Left ventricle myocardium inferior (tissue), 1 donor: ENCODE data around the gene FTCD. TPM values are rescaled to one million over a fixed set of nuclear protein-coding genes. Genes with fewer than 3 reads are reported as not detected.

Source experiments
- DNase-seq: peaks from one replicate; pipeline ENCODE4 v3.0.0-alpha.2; 2020
- H3K27ac ChIP-seq: fragments of 200-600 bp; replicated peaks from 2 replicates; pipeline ENCODE4 v1.8.0; 2021
- H3K27me3 ChIP-seq: fragments of 200-600 bp; 2 replicates; pipeline ENCODE4 v1.8.0; 2021; ENCODE audit warnings: low read depth
- H3K36me3 ChIP-seq: fragments of 200-600 bp; 2 replicates; pipeline ENCODE4 v1.8.0; 2021
- H3K4me1 ChIP-seq: fragments of 200-600 bp; 2 replicates; pipeline ENCODE4 v1.8.0; 2021
- H3K4me3 ChIP-seq: fragments of 200-600 bp; 2 replicates; pipeline ENCODE4 v1.8.0; 2021; ENCODE audit warnings: mild to moderate bottlenecking, moderate library complexity
- H3K9me3 ChIP-seq: fragments of 200-600 bp; replicated peaks from 2 replicates; pipeline ENCODE4 v1.8.0; 2021
- intact Hi-C: fragments of 100-400 bp; cut with micrococcal nuclease; formaldehyde crosslinking; loops from one replicate; pipeline ENCODE4 v1.11.0; 2022
- total RNA-seq: library from RNA; stranded (reverse); fragmentation: NEBNext Ultra II Directional; extraction: Animal tissue kit (Norgen Biotek cat#: 25700); gene quantifications from one replicate; pipeline ENCODE4 v1.2.1, GENCODE V29; 2021
- TF ChIP-seq, protein P1 (sequence below): fragments of 200-600 bp; IDR thresholded peaks from 2 replicates; pipeline ENCODE4 v1.8.0; 2021; ENCODE audit warnings: antibody characterized with exemption, mild to moderate bottlenecking, borderline replicate concordance
- donor health status: DM: no; HTN: yes; CAD: no; lungs with severe emphysema.

Gene FTCD
- total RNA-seq, 1 donor from 2014 or later: 2.2 TPM

DNA sequence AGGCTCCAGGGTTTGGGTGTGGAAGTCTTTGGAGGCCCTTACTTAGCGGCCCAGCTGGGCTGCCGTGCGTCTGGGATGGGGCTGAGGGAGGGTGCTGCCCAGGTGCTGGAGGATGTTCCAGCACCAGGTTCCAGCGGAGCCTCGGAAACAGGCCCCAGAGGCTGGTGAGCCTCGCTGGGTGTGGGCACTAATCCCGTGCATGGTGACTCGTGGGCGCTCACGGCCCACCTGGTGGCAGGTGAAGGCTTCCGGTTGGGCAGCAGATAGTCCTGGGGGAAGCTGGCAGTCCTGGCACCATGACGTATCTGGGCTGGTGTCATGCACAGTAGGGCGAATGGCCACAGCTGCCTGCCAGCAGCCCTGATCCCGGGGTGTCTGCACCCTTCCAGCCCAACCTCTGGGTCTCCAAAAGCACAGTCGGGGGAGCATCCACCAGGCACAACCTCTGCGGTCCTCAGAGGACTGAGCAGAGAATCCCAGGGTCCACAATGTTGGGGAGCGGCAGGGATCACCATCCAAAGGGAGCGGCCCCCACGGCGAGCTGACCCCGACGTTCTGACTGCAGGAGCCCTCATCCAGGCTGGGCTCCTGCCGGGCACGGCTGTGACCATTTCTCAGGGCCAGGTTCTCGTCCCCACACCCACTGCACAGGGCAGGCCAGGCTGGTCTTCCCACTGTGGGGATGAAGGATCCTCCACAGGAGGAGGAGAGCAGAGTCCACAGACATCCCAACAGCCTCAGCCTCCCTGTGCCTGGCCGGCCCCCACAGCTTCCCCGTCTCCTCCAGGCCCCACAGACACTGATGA is 25.3 kb downstream of the FTCD start:
- Histone ChIP-seq H3K36me3 (peaks cover 24% of the 10 kb centered on the region), H3K4me3 (no peak overlapping the region), H3K27me3 (no peaks in the 10 kb centered on the region), H3K27ac (peak overlapping the region; percentile 90), H3K9me3 (no peaks in the 10 kb centered on the region), H3K4me1 (peaks cover 22% of the 10 kb centered on the region)
- peak; percentile 14 for DNase-seq
- intact Hi-C loops: no loop called here
- TF ChIP-seq, protein P1, sequence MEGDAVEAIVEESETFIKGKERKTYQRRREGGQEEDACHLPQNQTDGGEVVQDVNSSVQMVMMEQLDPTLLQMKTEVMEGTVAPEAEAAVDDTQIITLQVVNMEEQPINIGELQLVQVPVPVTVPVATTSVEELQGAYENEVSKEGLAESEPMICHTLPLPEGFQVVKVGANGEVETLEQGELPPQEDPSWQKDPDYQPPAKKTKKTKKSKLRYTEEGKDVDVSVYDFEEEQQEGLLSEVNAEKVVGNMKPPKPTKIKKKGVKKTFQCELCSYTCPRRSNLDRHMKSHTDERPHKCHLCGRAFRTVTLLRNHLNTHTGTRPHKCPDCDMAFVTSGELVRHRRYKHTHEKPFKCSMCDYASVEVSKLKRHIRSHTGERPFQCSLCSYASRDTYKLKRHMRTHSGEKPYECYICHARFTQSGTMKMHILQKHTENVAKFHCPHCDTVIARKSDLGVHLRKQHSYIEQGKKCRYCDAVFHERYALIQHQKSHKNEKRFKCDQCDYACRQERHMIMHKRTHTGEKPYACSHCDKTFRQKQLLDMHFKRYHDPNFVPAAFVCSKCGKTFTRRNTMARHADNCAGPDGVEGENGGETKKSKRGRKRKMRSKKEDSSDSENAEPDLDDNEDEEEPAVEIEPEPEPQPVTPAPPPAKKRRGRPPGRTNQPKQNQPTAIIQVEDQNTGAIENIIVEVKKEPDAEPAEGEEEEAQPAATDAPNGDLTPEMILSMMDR: no peak

DNA sequence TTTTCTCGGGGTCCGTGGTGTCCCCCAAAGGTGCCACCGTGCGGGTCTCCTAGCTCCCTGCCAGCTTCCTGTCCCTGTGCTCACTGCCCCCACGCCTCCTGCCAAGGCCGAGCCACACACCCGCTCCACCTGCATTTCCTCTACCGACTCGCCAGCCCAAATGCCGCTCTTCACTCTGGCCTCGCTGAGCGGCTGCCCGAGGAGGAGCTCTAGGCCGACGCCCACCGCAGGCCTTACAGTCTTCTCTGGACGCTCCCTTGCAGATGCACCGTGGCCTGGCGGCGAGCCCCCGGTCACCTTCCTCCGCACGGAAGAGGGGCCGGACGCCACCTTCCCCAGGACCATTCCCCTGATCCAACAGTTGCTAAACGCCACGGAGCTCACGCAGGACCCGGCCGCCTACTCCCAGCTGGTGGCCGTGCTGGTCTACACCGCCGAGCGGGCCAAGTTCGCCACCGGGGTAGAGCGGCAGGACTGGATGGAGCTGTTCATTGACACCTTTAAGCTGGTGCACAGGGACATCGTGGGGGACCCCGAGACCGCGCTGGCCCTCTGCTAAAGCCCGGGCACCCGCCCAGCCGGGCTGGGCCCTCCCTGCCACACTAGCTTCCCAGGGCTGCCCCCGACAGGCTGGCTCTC is 26.3 kb downstream of the FTCD start:
- intact Hi-C loops: no loop called here
- Histone ChIP-seq H3K27me3 (no peaks in the 10 kb centered on the region), H3K36me3 (peaks cover 34% of the 10 kb centered on the region), H3K27ac (peak overlapping the region; percentile 90), H3K9me3 (no peaks in the 10 kb centered on the region), H3K4me1 (peaks cover 22% of the 10 kb centered on the region), H3K4me3 (peak overlapping the region; percentile 41)
- DNase-seq: peak; percentile 25
- TF ChIP-seq, protein P1: no peak

DNA sequence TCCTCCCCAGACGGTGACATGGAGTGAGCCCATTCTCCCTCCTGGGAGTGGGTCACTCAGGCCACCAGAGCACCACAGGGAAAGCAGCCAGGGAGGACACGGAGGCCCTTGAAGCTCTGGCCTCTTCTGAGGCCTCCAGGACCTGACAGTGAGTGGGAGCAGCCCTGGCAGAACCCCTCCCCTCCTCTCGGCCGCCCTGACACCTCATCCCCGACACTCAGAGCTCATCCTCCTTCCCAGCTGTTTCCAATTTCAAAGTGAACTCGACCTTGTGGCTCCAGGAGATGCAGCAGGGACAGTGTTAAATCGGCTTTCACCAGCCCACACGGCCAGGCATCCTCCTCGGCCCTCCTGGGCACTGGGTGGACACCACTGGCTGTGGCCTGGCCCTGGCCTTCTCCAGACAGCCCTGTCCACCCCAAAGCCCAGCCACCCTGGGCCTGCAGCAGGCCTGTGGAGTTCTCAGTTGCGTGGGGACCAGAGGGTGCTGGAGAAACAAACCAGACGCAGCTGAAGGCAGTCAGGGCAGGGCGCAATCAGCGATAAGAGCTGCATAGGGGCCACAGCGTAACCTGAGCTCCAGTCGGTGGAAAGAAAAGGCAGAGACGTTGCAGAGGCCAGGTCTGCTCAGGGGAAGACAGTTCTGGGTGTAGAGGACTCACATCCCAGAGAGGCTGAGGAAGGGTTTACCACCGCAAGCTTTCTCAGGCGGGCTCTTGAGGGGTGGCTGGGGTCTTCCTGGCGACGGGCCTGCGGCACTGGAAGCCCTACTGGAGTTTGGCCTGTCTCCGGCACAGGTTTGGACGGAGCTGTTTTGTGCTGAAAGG is 27.1 kb downstream of the FTCD start:
- TF ChIP-seq, protein P1: no peak
- Histone ChIP-seq H3K27me3 (no peaks in the 10 kb centered on the region), H3K36me3 (peaks cover 34% of the 10 kb centered on the region), H3K4me1 (peaks cover 22% of the 10 kb centered on the region), H3K27ac (peak overlapping the region; percentile 90), H3K4me3 (peak overlapping the region; percentile 41), H3K9me3 (no peaks in the 10 kb centered on the region)
- peak; percentile 78 for DNase-seq
- intact Hi-C loops: no loop called here

DNA sequence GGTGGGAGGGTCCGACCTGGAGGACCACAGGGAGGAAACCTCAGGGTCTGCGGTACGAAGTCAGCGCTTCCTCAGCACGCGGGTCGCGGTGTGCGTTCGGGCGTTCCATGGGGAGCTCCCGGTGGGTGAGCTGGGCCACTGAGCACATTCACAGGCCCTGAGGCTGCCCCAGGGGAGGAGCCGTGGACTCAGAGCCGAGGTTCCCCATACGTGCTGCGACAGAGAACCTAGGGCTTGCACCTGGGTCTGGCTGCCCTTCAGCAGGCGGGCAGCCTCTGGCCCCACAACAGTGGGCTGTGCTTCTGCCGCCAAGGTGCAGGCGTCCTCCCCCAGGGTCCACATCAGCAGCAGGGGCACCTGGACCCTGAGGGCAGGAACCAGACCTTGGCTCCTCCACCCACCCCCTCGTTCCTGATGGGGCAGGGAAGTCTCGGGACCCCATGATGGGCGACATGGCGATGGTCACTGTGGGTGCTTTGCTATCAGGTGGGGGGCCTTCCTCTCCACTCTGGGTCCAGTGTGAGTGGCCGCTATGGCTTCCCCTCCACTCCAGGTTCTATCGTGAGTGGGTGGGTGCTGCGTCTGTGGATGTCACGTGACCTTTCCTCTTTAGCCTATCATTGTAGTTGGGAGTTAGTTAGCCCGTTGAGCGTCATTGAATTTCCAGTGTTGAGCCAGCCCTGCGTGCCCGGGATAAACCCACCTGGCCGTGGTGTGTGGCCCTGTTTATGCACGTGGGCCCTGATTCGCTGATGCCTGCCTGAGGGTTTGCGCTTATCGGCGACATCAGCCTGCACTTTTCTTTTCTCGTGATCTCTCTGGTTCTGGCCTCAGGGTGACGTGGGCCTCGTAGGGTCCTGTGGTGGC is 27.9 kb downstream of the FTCD start:
- TF ChIP-seq, protein P1: no peak
- Histone ChIP-seq H3K4me3 (no peak overlapping the region), H3K27me3 (no peaks in the 10 kb centered on the region), H3K27ac (peak overlapping the region; percentile 90), H3K4me1 (peaks cover 22% of the 10 kb centered on the region), H3K36me3 (peaks cover 39% of the 10 kb centered on the region), H3K9me3 (no peaks in the 10 kb centered on the region)
- intact Hi-C loops: no loop called here
- no peak for DNase-seq
